SHP77 treated with DMSO at 0.1 percent for 48 hours (cell line): Measurements from ENCODE around the gene ABCC8.

Source experiments
- DNase-seq: peaks from one replicate; lab custom pipeline; 2025; lab: John Stamatoyannopoulos, UW

Gene ABCC8

DNA sequence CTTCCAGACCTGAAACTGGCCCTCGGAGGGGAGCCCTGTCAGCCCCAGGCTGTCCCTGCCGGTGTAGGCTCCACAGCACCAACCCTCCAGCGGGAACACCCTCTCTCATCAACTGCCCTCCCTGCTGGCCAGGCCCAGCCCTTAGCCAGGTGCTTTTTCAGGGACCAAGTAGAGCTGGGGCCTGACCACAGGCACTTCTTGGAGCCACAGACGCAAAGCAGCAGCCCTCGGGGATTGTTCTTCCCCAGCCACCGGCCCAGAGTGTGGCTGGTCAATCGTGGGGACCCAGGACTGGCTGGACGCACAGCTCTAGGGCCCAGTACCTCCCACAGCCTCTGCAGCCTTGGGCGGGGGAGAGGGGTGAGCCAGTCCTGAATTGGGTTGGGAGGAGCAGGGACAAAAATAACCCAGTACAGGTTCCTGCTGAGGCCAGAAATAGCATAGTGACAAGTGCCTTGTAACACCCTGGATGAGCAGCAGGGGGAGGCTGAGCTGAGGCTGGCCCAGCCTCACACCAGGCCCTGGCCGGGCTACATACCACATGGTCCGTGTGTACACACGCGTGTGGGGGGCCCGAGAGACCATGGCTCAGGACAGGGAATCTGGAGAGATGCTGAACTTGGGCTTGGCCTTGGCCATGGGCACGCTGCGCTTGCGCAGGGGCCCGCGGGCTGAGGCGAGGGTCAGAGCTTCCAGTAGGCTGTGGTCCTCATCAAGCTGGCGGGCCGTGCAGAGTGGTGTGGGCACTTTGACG, 90.1 kb downstream of the ABCC8 start:
- no peak for DNase-seq

DNA sequence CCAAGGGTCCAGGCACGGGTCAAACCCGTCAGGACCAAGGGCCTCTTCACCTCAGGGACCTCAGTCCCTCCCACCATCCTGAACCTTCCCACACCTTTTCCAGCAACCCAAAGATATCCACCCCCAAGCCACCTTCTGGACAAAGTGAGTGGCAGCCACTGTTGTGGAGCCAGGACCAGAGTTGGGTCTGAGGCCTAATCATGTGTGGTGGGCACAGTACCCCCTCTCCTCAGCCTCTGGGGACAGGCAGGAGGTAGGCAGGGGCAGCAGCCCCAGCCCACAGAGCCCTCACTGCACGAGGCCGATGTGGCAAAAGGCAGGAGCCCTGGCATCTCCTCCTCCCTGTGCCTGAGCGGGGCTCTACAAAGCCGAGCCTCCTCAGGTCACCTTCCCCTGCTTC, 90.7 kb downstream of the ABCC8 start:
- no peak for DNase-seq

DNA sequence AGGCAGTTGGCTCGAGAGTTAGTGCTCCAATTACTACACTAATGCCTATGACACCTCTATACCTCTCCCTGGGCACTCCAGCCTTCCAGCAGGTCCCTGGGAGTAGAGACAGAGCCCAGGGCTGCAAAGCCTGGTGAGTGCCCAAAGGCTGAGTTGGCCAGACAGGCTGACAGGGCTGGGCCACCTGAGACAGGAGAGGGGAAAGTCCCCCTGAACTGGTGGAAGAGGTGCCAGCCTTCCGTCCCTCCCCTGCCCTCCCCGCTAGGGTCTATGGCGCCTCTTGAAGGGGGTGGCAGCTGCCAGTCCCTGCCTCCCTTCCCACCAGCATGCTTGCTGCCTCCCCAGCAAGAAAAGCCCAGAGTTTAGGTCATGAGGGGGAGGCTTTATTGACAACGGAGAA, 91.2 kb downstream of the ABCC8 start:
- no peak for DNase-seq

DNA sequence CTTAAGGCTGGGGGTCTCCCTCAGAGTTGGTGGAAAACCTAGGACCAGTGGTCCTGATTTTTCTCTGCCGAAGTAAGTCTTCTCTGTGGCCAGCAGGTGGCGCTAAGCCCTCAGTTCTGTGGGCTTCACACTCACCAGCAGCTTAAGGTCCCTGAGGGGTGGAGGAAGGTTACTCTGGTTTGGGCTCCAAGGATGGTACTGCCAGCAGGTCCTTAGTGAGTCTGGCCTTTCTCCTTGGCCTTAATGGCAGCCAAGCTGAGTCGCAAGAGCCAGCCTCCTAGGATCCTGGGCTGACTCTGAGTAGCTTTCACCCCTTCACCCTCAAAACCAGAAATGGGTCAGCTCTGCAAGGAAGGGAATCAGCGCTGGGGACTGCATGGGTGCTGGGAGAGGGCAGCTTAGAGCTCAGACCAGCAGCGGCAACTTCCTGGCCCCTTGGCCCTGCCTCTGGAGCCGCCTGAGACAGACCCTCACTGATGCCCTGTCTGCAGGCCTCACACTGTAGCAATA, 92.6 kb downstream of the ABCC8 start:
- no peak for DNase-seq

DNA sequence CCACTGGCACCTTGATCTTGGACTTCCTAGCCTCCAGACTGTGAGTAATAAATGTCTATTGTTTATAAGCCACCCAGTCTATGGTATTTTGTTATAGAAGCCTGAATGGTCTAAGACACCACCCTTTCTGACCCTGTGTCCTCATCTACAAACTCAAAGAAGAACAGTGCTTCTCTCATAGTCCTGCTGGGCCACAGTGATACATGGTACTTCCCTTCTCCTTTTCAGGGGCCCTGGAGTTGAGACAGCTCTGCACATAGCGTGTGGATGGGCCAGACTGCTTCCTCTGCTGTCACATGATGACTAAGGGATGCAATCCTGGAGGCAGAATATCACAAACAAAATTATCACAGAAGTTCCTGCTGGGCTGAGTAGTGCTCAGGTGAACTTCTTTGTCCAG, 93.2 kb downstream of the ABCC8 start:
- no peak for DNase-seq

DNA sequence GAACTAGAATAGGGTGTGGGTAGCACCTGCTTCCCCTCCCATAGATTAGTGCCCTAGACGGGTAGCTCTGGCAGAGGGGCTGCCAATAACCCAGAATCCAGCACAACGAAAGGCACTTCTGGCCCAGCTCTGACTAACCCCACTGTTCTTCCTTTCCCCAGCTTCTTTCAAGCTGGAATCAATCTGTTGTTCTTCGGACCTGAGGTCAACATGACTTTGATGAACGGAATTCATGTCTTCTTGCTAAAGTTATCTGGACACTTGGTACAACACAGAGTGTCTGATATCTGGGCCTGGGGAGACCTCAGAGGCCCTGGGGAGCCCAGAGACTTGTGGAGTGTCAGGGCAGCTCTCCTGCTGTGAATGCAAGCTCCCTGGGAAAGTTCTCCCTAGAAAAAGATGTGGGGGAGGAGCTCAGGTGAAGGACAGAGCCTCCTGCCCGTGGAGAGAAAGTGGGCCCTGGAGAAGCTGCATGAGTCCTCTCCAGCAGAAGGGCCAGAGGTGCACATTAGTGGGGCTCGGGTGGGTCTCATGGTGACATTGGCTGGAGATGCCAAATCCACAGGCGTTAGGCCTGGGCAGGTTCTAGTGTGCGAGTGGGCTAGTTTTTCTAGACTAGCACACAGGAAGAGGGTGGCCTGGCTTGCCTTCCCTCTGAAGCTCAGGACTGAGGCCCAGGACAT, 94.5 kb downstream of the ABCC8 start:
- no peak for DNase-seq

DNA sequence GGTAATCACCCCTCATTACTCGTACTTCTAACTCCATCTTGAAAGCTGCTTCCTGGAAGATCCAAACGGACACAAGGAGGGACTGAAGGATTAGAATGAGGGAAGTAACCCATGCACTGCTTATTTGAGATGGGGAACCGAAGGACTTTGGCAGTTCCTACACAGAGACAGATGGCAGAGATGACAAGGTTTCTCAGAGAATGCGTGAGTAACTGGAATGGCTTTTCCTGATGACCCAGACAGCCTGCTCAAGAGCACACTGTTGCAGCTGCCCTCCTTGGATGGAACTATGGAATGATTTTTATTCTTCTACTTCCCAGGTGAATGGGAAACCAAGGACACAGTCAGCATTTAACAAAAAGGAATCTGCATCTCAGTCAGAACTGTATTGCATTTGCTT, 95.5 kb downstream of the ABCC8 start:
- DNase-seq = no peak

DNA sequence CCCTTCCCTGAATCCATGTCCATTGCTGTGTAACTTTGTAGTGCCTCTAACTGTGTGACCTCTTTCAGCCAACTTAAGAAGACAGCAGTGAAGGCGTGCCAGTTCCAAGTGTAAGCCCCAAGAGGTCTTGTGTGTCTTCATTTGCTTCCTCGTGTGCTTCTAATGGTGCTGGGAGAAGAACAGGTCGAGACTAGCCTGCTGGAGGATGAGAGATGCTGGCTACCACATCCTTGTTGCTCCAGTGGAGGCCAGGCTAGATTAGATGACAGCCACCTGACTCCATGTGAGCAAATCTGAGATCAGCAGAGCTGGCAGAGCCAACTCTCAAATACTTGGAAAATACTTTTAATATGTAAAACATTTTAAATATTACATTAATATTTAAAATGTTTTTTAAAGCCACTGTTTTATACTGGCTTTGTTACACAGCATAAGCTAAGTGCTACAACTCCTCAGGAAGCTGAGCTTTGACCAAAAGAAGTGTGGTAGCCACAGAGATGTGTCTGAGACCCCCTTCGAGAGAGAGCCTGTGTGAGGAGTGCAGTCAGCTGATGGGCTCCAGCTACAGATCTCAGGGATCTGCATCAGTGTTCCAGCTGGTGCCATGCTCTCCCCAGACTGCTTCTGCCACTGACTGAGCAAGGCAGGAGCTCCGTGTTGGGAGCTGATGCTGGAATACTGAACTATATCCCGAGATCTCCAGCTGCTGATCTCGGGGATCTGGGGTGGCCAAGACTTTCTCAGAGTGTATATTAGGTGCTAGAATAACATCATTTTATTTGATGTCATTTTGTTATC, 97.1 kb downstream of the ABCC8 start:
- DNase-seq = no peak

DNA sequence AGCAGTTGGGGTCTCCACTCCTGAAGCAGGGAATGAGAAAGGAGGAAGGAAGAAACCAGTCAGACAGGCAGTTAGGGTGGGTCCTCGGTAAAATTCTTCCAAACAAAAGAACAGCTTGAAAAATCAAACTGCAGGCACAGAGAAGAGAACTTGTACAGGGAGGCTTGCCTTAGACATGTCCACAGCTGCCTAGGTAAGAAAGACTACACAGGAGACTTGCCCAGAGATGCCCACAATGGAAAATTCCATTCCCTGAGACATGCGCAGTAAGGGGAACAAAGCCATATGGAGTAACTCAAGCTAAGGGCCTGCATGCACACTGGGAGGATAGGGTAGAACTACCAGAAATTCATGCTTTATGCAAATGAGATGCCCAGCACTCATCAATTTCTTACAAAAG, 98.0 kb downstream of the ABCC8 start:
- DNase-seq = no peak

DNA sequence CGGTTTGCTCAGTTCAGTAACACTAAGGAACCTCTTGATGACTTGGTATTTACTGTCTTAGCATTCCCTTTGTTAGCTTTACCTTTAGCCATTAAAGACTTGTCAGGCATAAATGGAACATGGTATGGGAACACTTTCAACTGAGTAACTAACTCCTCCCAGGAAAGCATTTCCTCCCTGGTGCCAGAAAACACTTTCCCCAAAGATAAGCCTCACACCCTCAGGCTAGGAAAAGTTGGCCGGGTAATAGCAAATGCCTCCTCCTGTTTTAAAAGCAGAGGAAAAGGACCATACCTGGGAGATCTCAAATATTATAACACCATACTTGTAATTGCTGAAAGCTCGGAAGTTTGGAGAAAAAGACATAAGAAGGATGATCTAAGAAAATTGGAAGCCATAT, 100.2 kb downstream of the ABCC8 start:
- no peak for DNase-seq

DNA sequence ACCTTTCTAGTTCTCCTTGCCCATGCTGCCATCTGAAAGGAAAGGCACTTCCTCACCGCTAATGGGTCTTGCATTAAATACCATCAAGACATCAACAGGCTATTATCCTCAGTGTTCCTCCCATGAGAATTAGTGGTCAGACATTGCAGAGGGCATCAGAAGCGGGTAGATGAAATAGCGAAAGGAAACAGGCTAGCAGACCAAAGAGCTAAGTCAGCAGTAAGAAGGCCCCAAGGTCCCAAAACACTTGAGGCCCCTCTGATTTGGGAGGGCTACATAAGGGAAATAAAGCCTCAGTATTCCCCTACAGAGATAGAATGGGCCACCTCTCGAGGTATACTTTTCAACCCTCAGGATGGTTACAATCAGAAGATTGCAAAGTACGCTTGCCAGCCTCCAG, 101.1 kb downstream of the ABCC8 start:
- DNase-seq = no peak

DNA sequence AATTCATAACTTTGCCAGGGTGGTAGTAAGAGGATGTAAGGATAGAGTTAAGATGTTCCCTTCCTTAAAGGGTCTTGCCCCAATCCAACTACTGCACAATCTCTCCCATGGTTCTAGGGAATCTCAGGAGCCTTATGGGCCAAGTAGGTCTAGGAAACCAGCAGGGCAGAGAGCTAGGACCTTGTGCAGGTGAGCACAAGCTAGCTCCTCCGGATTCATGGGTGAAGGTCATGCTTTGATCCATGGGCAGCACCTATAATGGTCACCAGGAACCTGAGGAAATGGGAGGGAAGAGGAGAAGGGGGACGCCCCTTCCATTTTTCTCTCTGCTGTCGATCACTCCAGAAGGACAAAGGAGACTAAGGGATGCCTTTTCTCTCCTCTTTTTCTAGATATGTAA, 105.0 kb downstream of the ABCC8 start:
- no peak for DNase-seq

DNA sequence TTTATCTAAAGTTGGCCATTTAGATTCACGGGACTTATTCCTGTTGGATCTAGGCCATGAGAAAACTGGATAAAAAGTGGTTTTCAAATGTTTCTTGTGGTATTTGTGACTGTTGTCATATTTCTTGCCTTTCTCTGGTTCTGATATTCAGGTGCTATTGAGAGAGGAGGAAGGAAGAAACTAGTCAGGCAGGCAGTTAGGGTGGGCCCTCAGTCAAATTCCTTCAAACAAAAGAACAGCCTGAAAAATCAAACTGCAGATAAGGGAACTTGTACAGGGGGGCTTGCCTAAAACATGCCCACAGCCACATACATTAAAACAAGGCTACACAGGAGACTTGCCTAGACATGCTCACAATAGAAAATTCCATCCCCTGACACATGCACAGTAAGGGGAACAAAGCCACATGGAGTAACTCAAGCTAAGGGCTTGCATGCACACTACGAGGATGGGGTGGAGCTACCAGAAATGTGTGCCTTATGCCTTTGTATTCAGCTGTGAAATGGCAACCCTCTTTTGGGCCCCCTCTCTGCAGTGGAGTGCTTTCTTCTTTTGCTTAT, 106.9 kb downstream of the ABCC8 start:
- no peak for DNase-seq

DNA sequence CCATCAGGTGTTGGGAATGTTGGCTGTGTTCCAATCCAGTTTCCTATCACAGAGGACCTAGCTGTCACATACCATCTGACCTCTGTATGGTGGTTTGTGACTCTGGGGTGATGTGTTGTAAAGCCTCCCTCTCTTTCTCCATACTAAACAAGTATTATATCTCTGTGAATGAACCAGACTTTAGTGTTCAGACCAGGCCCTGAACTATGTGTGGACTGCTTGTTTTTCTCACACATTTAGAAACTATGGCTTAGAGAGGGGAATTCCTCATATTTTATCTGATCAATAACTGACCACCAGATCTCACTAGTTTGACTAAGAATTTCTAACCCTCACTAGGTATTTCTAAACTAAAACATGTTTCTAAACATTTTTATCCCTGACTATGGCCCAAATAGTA, 107.6 kb downstream of the ABCC8 start:
- no peak for DNase-seq

DNA sequence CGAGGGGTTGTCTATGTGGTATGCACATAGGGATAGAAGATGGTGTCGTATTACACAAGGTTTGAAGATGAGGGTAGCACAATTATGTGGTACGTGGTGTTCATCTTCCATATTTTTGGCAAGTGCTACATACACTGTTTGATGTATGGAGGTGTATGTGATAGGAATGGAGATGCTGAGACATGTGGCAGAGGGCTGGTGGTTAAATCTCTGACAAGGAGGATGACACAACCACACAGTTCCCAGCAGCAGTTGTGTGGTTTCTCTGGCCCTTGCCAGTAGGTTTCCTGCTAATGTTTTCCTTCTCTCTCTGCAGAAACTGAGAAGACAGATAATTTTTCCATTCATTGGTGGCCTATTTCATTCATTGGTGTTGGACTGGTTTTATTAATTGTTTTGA, 108.1 kb downstream of the ABCC8 start:
- no peak for DNase-seq

DNA sequence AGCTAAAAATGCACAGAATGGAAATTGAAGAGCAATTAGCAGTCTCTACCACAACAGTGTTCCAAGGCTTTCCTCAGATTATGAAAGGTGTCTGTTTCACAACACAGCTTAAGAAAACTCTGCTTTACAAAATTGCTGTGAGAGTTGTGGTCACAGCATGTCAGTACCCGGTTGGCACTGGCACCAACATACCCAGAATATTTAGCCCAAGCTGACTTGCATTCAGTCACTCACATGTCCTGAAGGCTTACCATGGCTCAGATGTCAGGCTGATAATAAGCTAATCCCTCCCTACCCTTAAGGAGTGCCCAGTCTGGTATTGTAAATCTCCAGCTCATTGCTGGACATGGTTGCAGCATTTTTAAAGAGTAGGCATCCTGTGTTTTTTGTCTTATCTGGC, 110.2 kb downstream of the ABCC8 start:
- no peak for DNase-seq

DNA sequence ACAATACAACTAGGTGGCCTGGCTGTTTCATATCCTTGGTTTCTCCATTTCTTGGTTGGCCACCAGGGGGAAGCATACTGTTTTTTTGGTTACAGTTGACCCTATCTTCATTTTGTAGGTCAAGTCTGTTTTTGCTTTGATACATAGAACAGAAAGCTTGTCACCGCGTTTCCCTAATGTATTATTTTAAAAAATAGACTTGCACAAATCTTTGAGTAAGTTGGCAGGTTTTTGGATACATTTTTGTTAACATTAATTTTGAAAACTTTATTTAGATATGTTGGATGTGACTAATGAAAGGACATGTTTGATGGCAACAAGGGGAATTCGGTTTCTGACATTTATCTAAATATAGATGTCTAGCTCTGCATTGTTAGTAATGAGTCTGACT, 122.0 kb downstream of the ABCC8 start:
- DNase-seq = peak; percentile 35

DNA sequence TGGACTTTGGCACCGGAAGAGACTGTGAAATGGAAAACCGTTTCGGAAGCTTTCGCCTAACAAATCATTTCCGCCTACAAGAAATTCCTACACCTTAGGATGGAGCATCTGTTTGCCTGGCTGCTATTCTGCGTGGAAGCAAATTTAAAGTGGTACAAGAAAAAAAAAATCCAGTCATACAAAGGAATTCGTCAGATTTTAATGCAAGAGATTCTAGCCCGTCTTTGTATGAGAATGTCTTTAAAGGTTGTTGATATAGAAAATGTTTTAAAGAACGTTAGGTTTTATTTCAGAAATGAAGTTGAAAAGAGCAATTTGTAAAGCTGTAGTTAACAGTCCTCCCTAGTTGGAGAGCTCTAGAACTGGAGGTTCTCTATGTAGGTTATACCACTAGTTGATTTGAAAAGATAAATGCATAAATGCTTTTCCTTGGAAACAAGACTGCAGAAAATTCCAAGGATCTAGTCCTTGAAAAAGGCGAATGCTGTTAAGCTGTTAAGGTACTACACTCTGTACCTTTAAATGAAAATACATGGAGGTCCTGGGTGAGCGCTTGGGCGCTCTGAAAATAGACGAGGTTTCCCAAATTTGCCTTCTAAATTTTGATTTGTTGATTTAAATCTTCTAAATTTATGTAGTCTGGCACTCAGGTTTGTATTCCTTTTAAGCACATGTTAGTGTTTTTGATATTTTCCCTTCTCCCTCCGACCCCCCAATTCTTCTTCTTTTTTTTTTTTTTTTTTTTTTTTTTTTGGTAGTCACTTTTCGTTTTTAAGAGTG, 122.6 kb downstream of the ABCC8 start:
- no peak for DNase-seq

DNA sequence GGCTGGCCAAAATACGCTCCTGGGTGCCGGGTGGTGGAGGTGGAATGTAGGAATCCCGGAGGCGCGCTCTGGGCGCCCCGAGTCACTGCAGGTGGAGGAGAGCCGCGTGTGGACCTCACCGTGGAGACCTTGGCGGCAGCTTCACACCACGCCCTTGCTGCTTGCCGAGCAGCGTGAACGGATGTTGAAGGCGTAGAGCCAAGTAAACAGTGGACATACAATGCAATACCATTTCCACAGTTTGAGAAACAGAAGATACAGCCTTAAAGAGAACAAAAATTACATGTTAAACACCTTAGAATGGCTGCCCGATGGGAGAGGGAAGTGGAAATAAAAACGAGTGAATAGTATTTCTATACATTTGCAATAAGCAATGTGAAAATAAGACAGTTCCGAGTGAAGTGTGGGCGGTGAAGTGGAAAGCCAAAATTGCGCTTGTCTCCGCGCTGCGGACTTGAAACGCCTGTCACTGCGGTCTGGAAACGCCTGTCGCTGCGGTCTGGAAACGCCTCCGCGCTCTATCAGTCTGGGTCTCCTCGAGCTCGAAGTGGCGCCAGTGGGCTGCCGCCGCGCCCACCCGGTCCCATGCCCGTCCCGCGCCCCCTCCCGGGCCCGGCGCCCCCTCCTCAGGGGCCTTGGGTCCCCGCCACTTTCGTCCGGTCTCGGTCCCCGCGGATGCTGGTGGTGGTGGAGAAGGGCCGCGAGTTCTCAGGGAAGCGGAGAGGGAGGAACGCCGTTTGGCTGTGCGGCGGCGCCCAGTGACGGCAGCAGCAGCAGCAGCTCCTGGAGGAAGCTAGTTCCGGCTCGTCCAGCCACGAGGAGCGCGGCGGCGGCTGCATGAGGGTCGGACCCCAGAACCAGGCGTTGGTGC, 123.5 kb downstream of the ABCC8 start:
- DNase-seq = no peak

DNA sequence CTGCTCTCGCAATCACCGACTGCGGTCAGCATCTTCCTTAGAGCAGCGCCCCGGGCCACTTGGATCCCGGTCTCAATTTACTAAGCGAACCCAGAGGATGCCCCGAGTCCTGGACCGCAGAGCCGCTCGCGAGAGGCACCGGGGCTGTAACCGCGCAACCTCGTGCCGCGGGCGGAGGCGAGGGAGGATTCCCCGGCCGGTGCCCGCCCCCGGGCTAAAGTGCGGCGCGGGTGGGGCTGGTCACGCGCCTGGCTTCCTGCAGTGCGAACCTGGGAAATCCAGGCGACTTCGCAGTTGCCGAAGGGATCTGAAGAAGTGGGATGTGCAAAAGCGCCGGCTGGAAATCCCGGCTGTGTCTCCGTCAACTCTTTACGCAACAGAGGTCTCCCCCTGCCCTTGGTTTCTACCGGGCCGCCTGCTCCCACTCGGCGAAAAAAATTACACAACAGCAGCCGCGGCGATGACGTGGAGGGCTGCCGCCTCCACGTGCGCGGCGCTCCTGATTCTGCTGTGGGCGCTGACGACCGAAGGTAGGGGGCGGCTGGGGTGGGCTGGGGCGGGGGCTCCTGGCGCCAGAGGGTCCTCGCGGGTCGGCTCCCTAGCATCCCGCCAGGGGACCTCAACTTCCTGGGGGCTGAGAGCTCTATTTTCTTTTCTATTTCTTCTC, 125.0 kb downstream of the ABCC8 start, which contains the start of gene NCR3LG1:
Gene NCR3LG1, plus strand, starts transcription at position 291 of the 667 bp plus-strand sequence. Its CDS starts 170 bp downstream, at position 461.
- DNase-seq = no peak
